Activated CD4-positive, alpha-beta memory T cell treated with anti-CD3 and anti-CD28 coated beads, Interleukin-2, amount 10 ng/mL, durations not matched to agents 7 days and 5 days (primary cell): Measurements from ENCODE around the gene PDGFRB. TPM values are rescaled to one million over a fixed set of nuclear protein-coding genes. Genes with fewer than 3 reads are reported as not detected.

Source experiments
- CTCF ChIA-PET: fragments of 350-600 bp; sonication (Branson Sonifier 250); formaldehyde crosslinking; loops from one replicate; lab custom pipeline; 2021; ENCODE audit warnings: antibody characterized with exemption, inconsistent platforms; lab: Charles Lee
- POLR2A ChIA-PET: fragments of 350-600 bp; sonication (Branson Sonifier 250); formaldehyde crosslinking; loops from one replicate; lab custom pipeline; 2021; ENCODE audit warnings: antibody characterized with exemption; lab: Charles Lee
- DNase-seq: peaks from one replicate; pipeline ENCODE4 v3.0.0-alpha.2; 2020
- H3K27ac Mint-ChIP-seq: one replicate; pipeline ENCODE4 v1.8.0; 2021; ENCODE audit warnings: mild to moderate bottlenecking, mixed read lengths
- H3K27me3 Mint-ChIP-seq: one replicate; pipeline ENCODE4 v1.8.0; 2021; ENCODE audit warnings: mixed read lengths
- H3K36me3 Mint-ChIP-seq: one replicate; pipeline ENCODE4 v1.8.0; 2021; ENCODE audit warnings: low read depth, mixed read lengths
- H3K4me1 Mint-ChIP-seq: one replicate; pipeline ENCODE4 v1.8.0; 2021; ENCODE audit warnings: mixed read lengths
- H3K4me3 Mint-ChIP-seq: one replicate; pipeline ENCODE4 v1.8.0; 2021; ENCODE audit warnings: mild to moderate bottlenecking, mixed read lengths
- H3K9me3 Mint-ChIP-seq: one replicate; pipeline ENCODE4 v1.8.0; 2021; ENCODE audit warnings: mixed read lengths
- total RNA-seq, 2 experiments: library from RNA; stranded (reverse); gene quantifications; one replicate each; pipeline ENCODE4 v1.2.3, GENCODE V29; 2021

PDGFRB gene
- total RNA-seq, 2 experiments from 2014 or later = 7.2 to 9.0 TPM

- CTCF ChIA-PET = no interaction called here
Observed at GRCh38 chr5:150069672-150070627, 85.7 kb downstream of the PDGFRB start.

GRCh38 chr5:150068961-150069645, 86.5 kb downstream of the PDGFRB start:
- POLR2A ChIA-PET = no interaction called here
- no peak for DNase-seq
- H3K36me3 Mint-ChIP-seq = peaks cover 2% of the 10 kb centered on the region
- H3K4me3 Mint-ChIP-seq = no peak overlapping the region
- H3K27me3 Mint-ChIP-seq = no peaks in the 10 kb centered on the region
- H3K9me3 Mint-ChIP-seq = no peaks in the 10 kb centered on the region
- H3K4me1 Mint-ChIP-seq = peaks cover 31% of the 10 kb centered on the region
- no peak overlapping the region for H3K27ac Mint-ChIP-seq
- CTCF ChIA-PET = no interaction called here

More at GRCh38 chr5:150069672-150070627, 85.7 kb downstream of the PDGFRB start:
- POLR2A ChIA-PET = no interaction called here
- peaks cover 2% of the 10 kb centered on the region for H3K36me3 Mint-ChIP-seq
- no peak for DNase-seq
- no peak overlapping the region for H3K27ac Mint-ChIP-seq
- no peaks in the 10 kb centered on the region for H3K27me3 Mint-ChIP-seq
- H3K4me3 Mint-ChIP-seq = no peak overlapping the region
- H3K4me1 Mint-ChIP-seq = peaks cover 30% of the 10 kb centered on the region
- H3K9me3 Mint-ChIP-seq = no peaks in the 10 kb centered on the region

- H3K4me3 Mint-ChIP-seq = no peak overlapping the region
- no peak for DNase-seq
- ChIA-PET CTCF (interaction anchor here (1.0 kb wide), 1 partner anchor 275 kb away, joined by 3 read pairs; no protein-coding TSS in a partner anchor), POLR2A (no interaction called here)
- H3K4me1 Mint-ChIP-seq = peaks cover 31% of the 10 kb centered on the region
- H3K27me3 Mint-ChIP-seq = peaks cover under 1% of the 10 kb centered on the region
- H3K27ac Mint-ChIP-seq = peak overlapping the region; percentile 31
- H3K9me3 Mint-ChIP-seq = no peaks in the 10 kb centered on the region
- peaks cover 2% of the 10 kb centered on the region for H3K36me3 Mint-ChIP-seq
Observed at GRCh38 chr5:150068472-150068871, 87.2 kb downstream of the PDGFRB start.

- CTCF ChIA-PET = interaction anchor here (1.0 kb wide), 1 partner anchor 274 kb away, joined by 3 read pairs; no protein-coding TSS in a partner anchor
Observed at GRCh38 chr5:150068071-150068470, 87.6 kb downstream of the PDGFRB start.

GRCh38 chr5:150067405-150067960, 88.2 kb downstream of the PDGFRB start:
- no peak for DNase-seq
- peak overlapping the region; percentile 68 for H3K27ac Mint-ChIP-seq
- ChIA-PET CTCF (interaction anchor here (0.5 to 1.0 kb wide), 2 partner anchors 17 to 274 kb away, joined by 3 read pairs; no protein-coding TSS in a partner anchor), POLR2A (interaction anchor here (0.7 to 0.9 kb wide), 2 partner anchors 36 to 92 kb away, joined by 3 to 4 read pairs; no protein-coding TSS in a partner anchor)
- H3K36me3 Mint-ChIP-seq = peaks cover 2% of the 10 kb centered on the region
- H3K27me3 Mint-ChIP-seq = peaks cover 3% of the 10 kb centered on the region
- H3K4me3 Mint-ChIP-seq = no peak overlapping the region
- H3K9me3 Mint-ChIP-seq = no peaks in the 10 kb centered on the region
- H3K4me1 Mint-ChIP-seq = peaks cover 31% of the 10 kb centered on the region

More at GRCh38 chr5:150068071-150068470, 87.6 kb downstream of the PDGFRB start:
- Mint-ChIP-seq H3K4me1 (peaks cover 31% of the 10 kb centered on the region), H3K27me3 (peaks cover 3% of the 10 kb centered on the region), H3K4me3 (no peak overlapping the region), H3K9me3 (no peaks in the 10 kb centered on the region), H3K27ac (no peak overlapping the region), H3K36me3 (peaks cover 2% of the 10 kb centered on the region)
- POLR2A ChIA-PET = no interaction called here
- DNase-seq = no peak

GRCh38 chr5:150066901-150067396, 88.7 kb downstream of the PDGFRB start:
- peak overlapping the region; percentile 68 for H3K27ac Mint-ChIP-seq
- CTCF ChIA-PET = no interaction called here
- H3K4me3 Mint-ChIP-seq = peak overlapping the region; percentile 17
- H3K9me3 Mint-ChIP-seq = no peaks in the 10 kb centered on the region
- POLR2A ChIA-PET = interaction anchor here (0.6 to 0.9 kb wide), 3 partner anchors 36 to 93 kb away, joined by 3 to 4 read pairs (median 3); partner anchors contain the start of gene HMGXB3
- peaks cover 31% of the 10 kb centered on the region for H3K4me1 Mint-ChIP-seq
- peaks cover 2% of the 10 kb centered on the region for H3K36me3 Mint-ChIP-seq
- H3K27me3 Mint-ChIP-seq = peaks cover 3% of the 10 kb centered on the region
- no peak for DNase-seq

GRCh38 chr5:150066436-150066835, 89.2 kb downstream of the PDGFRB start:
- CTCF ChIA-PET = no interaction called here
- peaks cover 31% of the 10 kb centered on the region for H3K4me1 Mint-ChIP-seq
- no peaks in the 10 kb centered on the region for H3K9me3 Mint-ChIP-seq
- H3K27ac Mint-ChIP-seq = no peak overlapping the region
- no peak for DNase-seq
- H3K4me3 Mint-ChIP-seq = no peak overlapping the region
- H3K36me3 Mint-ChIP-seq = peaks cover 2% of the 10 kb centered on the region
- H3K27me3 Mint-ChIP-seq = peaks cover 3% of the 10 kb centered on the region
- POLR2A ChIA-PET = interaction anchor here (0.6 to 0.9 kb wide), 2 partner anchors 65 to 93 kb away, joined by 3 to 4 read pairs; partner anchors contain the start of gene HMGXB3

GRCh38 chr5:150065886-150066285, 89.8 kb downstream of the PDGFRB start:
- no peaks in the 10 kb centered on the region for H3K9me3 Mint-ChIP-seq
- CTCF ChIA-PET = interaction anchor here (1.3 kb wide), 1 partner anchor 44 kb away, joined by 3 read pairs; no protein-coding TSS in a partner anchor
- peaks cover 2% of the 10 kb centered on the region for H3K36me3 Mint-ChIP-seq
- no peak overlapping the region for H3K27ac Mint-ChIP-seq
- POLR2A ChIA-PET = no interaction called here
- DNase-seq = no peak
- H3K4me3 Mint-ChIP-seq = no peak overlapping the region
- H3K27me3 Mint-ChIP-seq = peaks cover 3% of the 10 kb centered on the region
- H3K4me1 Mint-ChIP-seq = peaks cover 31% of the 10 kb centered on the region

- Mint-ChIP-seq H3K27ac (no peak overlapping the region), H3K27me3 (peaks cover 3% of the 10 kb centered on the region), H3K9me3 (no peaks in the 10 kb centered on the region), H3K4me3 (no peak overlapping the region), H3K4me1 (peaks cover 31% of the 10 kb centered on the region), H3K36me3 (peaks cover 2% of the 10 kb centered on the region)
- CTCF ChIA-PET = interaction anchor here (1.3 kb wide), 1 partner anchor 44 kb away, joined by 3 read pairs; no protein-coding TSS in a partner anchor
- POLR2A ChIA-PET = no interaction called here
- DNase-seq = no peak
Observed at GRCh38 chr5:150065346-150065745, 90.3 kb downstream of the PDGFRB start.

GRCh38 chr5:150064681-150065220, 90.9 kb downstream of the PDGFRB start:
- peaks cover 3% of the 10 kb centered on the region for H3K27me3 Mint-ChIP-seq
- CTCF ChIA-PET = interaction anchor here (1.3 kb wide), 1 partner anchor 45 kb away, joined by 3 read pairs; no protein-coding TSS in a partner anchor
- H3K9me3 Mint-ChIP-seq = no peaks in the 10 kb centered on the region

More at GRCh38 chr5:150064681-150065220, 90.9 kb downstream of the PDGFRB start:
- Mint-ChIP-seq H3K4me1 (peaks cover 31% of the 10 kb centered on the region), H3K36me3 (peaks cover 2% of the 10 kb centered on the region), H3K4me3 (no peak overlapping the region), H3K27ac (no peak overlapping the region)
- no peak for DNase-seq
- POLR2A ChIA-PET = interaction anchor here (0.9 kb wide), 1 partner anchor 11 kb away, joined by 4 read pairs; no protein-coding TSS in a partner anchor
